OCI-LY7 (cell line): ENCODE results near the gene TRIO. TPM values are rescaled to one million over a fixed set of nuclear protein-coding genes. Genes with fewer than 3 reads are reported as not detected.

Experiments
- BruUV-seq: library from RNA; stranded (reverse); fragments of 400-500 nt; replicated peaks from 2 replicates; lab custom pipeline; 2021; lab: Mats Ljungman, UMichigan
- CTCF ChIA-PET: fragments of 300-600 bp; sonication (Branson Sonifier 250); formaldehyde crosslinking; loops from one replicate; lab custom pipeline; 2022; ENCODE audit warnings: antibody characterized with exemption; ENCODE audit not compliant: unreplicated experiment; lab: Charles Lee
- POLR2A ChIA-PET: fragments of 300-600 bp; sonication (Branson Sonifier 250); formaldehyde crosslinking; loops from one replicate; lab custom pipeline; 2022; ENCODE audit warnings: antibody characterized with exemption; lab: Charles Lee
- DNase-seq: peaks from one replicate; pipeline ENCODE4 v3.0.0-alpha.2; 2015; ENCODE audit warnings: low spot score
- H2AFZ ChIP-seq: fragments of 200-600 bp; sonication (generic), shearing (Covaris generic); 2 replicates; pipeline ENCODE4 v1.6.1; 2014; ENCODE audit warnings: mild to moderate bottlenecking, antibody characterized with exemption, low read length, moderate library complexity
- H3K27ac ChIP-seq: fragments of 200-600 bp; sonication (generic); 2 replicates; pipeline ENCODE4 v1.5.1; 2014; ENCODE audit warnings: mixed run types, low read depth, mild to moderate bottlenecking, moderate library complexity, low read length, inconsistent platforms; ENCODE audit not compliant: poor library complexity, severe bottlenecking
- H3K36me3 ChIP-seq: fragments of 200-600 bp; sonication (generic); 2 replicates; pipeline ENCODE4 v1.6.1; 2014; ENCODE audit warnings: mild to moderate bottlenecking, antibody characterized with exemption, low read length, moderate library complexity, mixed read lengths; ENCODE audit not compliant: insufficient read depth
- H3K4me1 ChIP-seq: fragments of 200-600 bp; sonication (generic); 2 replicates; pipeline ENCODE4 v1.5.1; 2014; ENCODE audit warnings: mild to moderate bottlenecking, low read length; ENCODE audit not compliant: insufficient read depth, poor library complexity, severe bottlenecking
- H3K4me2 ChIP-seq: fragments of 200-600 bp; sonication (generic); 2 replicates; pipeline ENCODE4 v1.6.1; 2014; ENCODE audit warnings: mild to moderate bottlenecking, low read length
- H3K4me3 ChIP-seq: fragments of 200-600 bp; sonication (generic); 2 replicates; pipeline ENCODE4 v1.5.1; 2014; ENCODE audit warnings: mild to moderate bottlenecking, low read depth, low read length; ENCODE audit not compliant: poor library complexity, severe bottlenecking
- H3K79me2 ChIP-seq: fragments of 200-600 bp; sonication (generic); 2 replicates; pipeline ENCODE4 v1.6.1; 2016; ENCODE audit warnings: low read depth, mild to moderate bottlenecking, low read length, moderate library complexity, mixed read lengths; ENCODE audit not compliant: insufficient read depth
- H3K9me2 ChIP-seq: fragments of 200-600 bp; sonication (generic); 2 replicates; pipeline ENCODE4 v1.6.1; 2016; ENCODE audit warnings: mild to moderate bottlenecking, low read length, mixed read lengths; ENCODE audit not compliant: insufficient read depth
- H3K9me3 ChIP-seq: fragments of 200-600 bp; sonication (generic); 2 replicates; pipeline ENCODE4 v1.6.1; 2014; ENCODE audit warnings: mild to moderate bottlenecking, mixed run types, low read length, mixed read lengths
- H4K20me1 ChIP-seq: fragments of 200-600 bp; sonication (generic); 2 replicates; pipeline ENCODE4 v1.6.1; 2014; ENCODE audit warnings: mild to moderate bottlenecking, antibody characterized with exemption, low read length, moderate library complexity, mixed read lengths; ENCODE audit not compliant: insufficient read depth
- CTCF ChIP-seq: fragments of 200-600 bp; sonication (generic); conservative IDR thresholded peaks from 2 replicates; pipeline ENCODE4 v1.5.1; 2014; ENCODE audit warnings: mild to moderate bottlenecking, antibody characterized with exemption, low read length, moderate library complexity, mixed read lengths
- EZH2phosphoT487 ChIP-seq: fragments of 200-600 bp; sonication (generic); IDR thresholded peaks from 2 replicates; pipeline ENCODE4 v1.6.1; 2018; ENCODE audit warnings: low read depth, borderline replicate concordance, mild to moderate bottlenecking, mixed run types, antibody characterized with exemption, low read length, moderate library complexity, mixed read lengths
- intact Hi-C: fragments of 100-400 bp; cut with micrococcal nuclease; formaldehyde crosslinking; loops from one replicate; pipeline ENCODE4 v1.10.0; 2022; ENCODE audit not compliant: unreplicated experiment
- total RNA-seq, 2 experiments: library from RNA; depleted of rRNA in 1 of 2; stranded (reverse); fragments of >200 nt in 1 of 2; shearing (Covaris generic) in 1 of 2; gene quantifications; 2 replicates each; pipeline ENCODE4 v1.2.3, GENCODE V29; 2014 to 2022

TRIO gene
- total RNA-seq, 2 experiments from 2014 or later, result 35.8 to 55.1 TPM

DNA sequence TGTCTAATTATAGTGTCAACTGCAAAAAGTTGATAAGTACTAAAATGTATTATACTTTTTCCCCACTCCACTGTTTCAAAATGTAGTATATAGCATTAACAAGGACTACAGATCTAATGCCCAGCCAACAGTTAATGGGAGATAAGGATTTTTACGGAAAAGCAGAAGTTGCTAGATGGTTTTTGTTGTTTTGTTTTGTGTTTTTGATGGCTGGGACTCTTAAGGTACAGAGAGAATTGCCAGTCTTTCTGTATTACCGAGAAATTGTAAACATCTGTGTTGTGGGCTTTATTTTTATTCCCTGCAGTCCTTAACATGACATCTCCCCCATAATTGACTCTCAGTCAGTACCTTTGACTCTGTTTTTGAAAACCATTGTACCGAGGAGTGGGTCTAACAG, 44.0 kb downstream of the TRIO start:
- H3K9me3 ChIP-seq, result no peaks in the 10 kb centered on the region
- no peak overlapping the region for H2AFZ ChIP-seq
- POLR2A ChIA-PET, result no interaction called here
- no peaks in the 10 kb centered on the region for H3K9me2 ChIP-seq
- 0 out of 2 replicates have a peak, but pooled peaks cover 5% of the 10 kb centered on the region for H4K20me1 ChIP-seq
- BruUV-seq, result no TSS peak
- H3K36me3 ChIP-seq, result no peaks in the 10 kb centered on the region
- CTCF ChIA-PET, result no interaction called here
- no peak overlapping the region for H3K4me2 ChIP-seq
- no peaks in the 10 kb centered on the region for H3K4me1 ChIP-seq
- H3K4me3 ChIP-seq, result no peak overlapping the region
- no peak for DNase-seq
- no peak overlapping the region for H3K27ac ChIP-seq
- no peak for TF ChIP-seq CTCF
- intact Hi-C loops, result no loop called here
- peaks cover 6% of the 10 kb centered on the region; the same call in 1 of the 2 replicates for H3K79me2 ChIP-seq

DNA sequence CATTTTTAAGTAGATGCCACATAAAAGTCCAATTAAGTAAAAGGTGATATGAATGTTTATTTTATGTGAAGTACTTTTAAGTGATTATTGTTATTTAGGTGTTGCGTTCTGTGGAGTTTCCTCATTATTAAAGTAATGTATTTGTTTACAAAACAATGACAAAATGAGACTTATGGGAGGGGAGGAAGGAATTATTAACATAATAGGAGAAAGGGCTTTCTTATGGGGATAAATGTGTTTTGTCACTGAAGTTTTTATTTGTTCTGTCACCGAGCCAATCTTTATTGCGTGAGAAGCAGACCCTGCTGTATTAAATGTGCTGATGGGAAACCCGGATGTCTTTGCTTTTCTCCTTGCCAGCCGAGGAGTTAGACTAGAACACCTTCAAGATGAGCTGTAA, 44.5 kb downstream of the TRIO start:
- intact Hi-C loops, result no loop called here
- H3K4me3 ChIP-seq, result no peak overlapping the region
- no peaks in the 10 kb centered on the region for H3K36me3 ChIP-seq
- ChIA-PET POLR2A (no interaction called here), CTCF (no interaction called here)
- BruUV-seq, result no TSS peak
- H3K27ac ChIP-seq, result no peak overlapping the region
- H3K9me3 ChIP-seq, result no peaks in the 10 kb centered on the region
- H3K9me2 ChIP-seq, result no peaks in the 10 kb centered on the region
- TF ChIP-seq CTCF (no peak), EZH2phosphoT487 (no peak)
- 0 out of 2 replicates have a peak, but pooled peaks cover 6% of the 10 kb centered on the region for H3K79me2 ChIP-seq
- 0 out of 2 replicates have a peak, but pooled peaks cover 5% of the 10 kb centered on the region for H4K20me1 ChIP-seq
- no peaks in the 10 kb centered on the region for H3K4me1 ChIP-seq
- H3K4me2 ChIP-seq, result no peak overlapping the region
- H2AFZ ChIP-seq, result no peak overlapping the region
- DNase-seq, result no peak

DNA sequence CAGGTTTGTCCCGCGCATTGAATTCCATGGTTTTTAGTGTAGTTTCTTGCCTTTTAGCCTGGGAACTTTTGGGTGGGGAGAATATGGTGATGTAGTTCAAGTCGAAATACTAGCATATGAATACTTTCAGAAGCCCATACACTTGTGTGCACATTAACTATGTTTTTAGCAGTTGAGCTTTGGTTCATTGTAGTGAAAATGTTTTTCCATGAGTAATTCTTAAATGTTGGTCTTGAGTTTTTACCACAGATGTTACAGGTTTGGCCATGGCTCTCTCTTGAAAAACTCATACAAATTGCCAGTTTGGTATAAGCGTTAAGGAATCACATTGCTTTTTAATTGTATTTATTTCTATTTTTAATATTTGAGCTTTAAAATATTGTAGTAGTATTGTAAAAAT, 45.6 kb downstream of the TRIO start:
- Histone ChIP-seq H3K36me3 (no peaks in the 10 kb centered on the region), H2AFZ (no peak overlapping the region), H3K4me3 (no peak overlapping the region), H3K27ac (no peak overlapping the region), H3K4me1 (no peaks in the 10 kb centered on the region), H4K20me1 (0 out of 2 replicates have a peak, but pooled peaks cover 5% of the 10 kb centered on the region), H3K79me2 (0 out of 2 replicates have a peak, but pooled peaks cover 6% of the 10 kb centered on the region), H3K9me2 (no peaks in the 10 kb centered on the region), H3K4me2 (no peak overlapping the region), H3K9me3 (no peaks in the 10 kb centered on the region)
- intact Hi-C loops, result no loop called here
- TF ChIP-seq EZH2phosphoT487 (no peak), CTCF (no peak)
- no TSS peak for BruUV-seq
- ChIA-PET POLR2A (interaction anchor here (0.6 to 1.5 kb wide), 6 partner anchors 8 to 57 kb away, joined by 3 to 4 read pairs (median 4); no protein-coding TSS in a partner anchor), CTCF (no interaction called here)
- no peak for DNase-seq
